ENCODE results near the gene ADRA2B.

DNA sequence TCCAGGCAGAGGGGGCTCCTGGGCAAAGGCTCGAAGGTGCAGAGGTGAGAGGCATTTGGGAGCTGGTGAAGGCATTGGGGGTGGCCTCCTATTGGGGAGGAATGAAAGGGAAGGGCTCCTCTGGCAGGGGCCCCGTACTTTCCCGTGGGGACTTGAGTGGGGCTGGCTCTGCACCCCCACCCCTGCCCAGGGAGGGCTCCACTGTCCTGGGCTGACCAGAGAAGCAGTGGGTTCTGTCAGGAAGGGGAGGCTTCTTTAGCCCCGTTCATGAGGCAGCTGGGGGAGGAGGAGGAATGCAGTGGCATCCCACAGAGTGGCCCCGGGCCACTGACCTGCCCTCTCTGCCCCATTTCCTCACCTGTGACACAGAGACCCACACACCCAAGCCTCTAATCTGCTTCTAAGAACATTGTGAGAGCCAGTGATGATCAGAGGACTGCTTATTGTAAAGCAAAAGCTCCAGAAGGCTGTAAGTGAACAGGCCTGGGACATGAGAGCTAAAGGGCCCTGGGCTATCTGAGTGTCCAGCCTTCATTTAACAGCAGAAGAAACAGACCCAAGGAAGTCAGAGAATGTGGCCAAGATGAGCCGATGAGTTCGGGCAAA, 43.1 kb downstream of the ADRA2B start:
- TF ChIP-seq, protein P1, sequence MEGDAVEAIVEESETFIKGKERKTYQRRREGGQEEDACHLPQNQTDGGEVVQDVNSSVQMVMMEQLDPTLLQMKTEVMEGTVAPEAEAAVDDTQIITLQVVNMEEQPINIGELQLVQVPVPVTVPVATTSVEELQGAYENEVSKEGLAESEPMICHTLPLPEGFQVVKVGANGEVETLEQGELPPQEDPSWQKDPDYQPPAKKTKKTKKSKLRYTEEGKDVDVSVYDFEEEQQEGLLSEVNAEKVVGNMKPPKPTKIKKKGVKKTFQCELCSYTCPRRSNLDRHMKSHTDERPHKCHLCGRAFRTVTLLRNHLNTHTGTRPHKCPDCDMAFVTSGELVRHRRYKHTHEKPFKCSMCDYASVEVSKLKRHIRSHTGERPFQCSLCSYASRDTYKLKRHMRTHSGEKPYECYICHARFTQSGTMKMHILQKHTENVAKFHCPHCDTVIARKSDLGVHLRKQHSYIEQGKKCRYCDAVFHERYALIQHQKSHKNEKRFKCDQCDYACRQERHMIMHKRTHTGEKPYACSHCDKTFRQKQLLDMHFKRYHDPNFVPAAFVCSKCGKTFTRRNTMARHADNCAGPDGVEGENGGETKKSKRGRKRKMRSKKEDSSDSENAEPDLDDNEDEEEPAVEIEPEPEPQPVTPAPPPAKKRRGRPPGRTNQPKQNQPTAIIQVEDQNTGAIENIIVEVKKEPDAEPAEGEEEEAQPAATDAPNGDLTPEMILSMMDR (conservative IDR thresholded peaks at IDR 0.05; ENCODE audit: low read length), result no peak
- TF ChIP-seq EZH2phosphoT487 (IDR thresholded peaks at IDR 0.05; ENCODE audit: borderline replicate concordance), result no peak
